NCI-H146 (cell line): Measurements from ENCODE around the gene STAC2.

Experiments used
- DNase-seq: peaks from one replicate; lab custom pipeline; 2025; lab: John Stamatoyannopoulos, UW

STAC2 gene

DNA sequence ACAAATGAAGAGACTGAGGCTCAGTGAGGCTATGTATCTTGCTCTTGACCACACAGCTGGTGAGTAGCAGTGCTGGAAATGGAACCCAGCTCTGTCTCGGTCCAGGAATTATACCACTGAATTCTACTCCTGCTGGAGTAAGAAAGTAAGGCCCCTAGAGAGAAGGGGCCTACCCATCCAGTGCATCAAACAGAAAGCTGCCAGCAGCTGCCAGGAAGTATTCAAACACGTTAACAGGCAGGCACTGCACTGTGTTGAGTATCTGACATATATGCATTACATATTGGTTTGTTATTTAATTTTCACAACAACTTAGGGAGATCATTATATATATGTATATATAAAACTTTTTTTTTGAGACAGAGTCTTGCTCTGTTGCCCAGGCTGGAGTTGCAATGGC, 63.8 kb downstream of the STAC2 start:
- DNase-seq: no peak
